GM19023 (cell line): ENCODE data around the gene NAA80.
"Not testable (repeated sequence)": the region's sequence is repeated elsewhere in the genome, so short reads cannot be mapped to it uniquely, and the experiment has no call there.

Experiments
- ATAC-seq: cut with Tn5 transposase; IDR thresholded peaks from one replicate; pipeline ENCODE4 v1.9.1; 2021; ENCODE audit warnings: mild to moderate bottlenecking, moderate library complexity; ENCODE audit not compliant: unreplicated experiment

NAA80 gene

DNA sequence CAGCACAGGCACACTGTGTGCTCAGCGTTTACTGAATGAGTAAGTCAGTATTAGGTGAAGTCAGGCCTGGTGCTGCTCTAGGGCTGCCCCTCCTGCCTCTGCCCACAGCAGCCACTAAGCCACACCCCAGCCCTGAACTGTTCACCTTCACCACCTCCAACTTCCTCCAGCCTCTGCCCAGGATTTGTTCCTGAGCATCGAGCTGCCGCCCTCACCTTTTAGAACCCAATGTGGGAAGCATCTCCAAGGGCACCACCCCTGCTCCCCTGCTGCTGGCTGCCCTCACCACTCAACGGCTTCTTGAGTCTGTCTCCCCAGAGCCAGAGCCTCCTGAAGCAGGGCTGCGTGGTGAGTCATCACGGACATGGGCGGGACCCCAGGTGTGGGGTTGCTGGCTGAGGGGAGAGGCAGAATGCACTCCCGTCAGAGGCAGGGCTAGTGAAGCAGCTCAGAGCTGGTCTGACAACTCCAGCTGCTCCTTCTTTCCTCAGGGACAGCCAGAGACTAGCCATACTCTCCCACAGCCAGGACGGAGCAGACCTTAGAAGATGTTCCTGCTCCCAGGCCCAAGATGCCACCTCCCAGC is 17.5 kb upstream of the NAA80 start:
- no peak for ATAC-seq

DNA sequence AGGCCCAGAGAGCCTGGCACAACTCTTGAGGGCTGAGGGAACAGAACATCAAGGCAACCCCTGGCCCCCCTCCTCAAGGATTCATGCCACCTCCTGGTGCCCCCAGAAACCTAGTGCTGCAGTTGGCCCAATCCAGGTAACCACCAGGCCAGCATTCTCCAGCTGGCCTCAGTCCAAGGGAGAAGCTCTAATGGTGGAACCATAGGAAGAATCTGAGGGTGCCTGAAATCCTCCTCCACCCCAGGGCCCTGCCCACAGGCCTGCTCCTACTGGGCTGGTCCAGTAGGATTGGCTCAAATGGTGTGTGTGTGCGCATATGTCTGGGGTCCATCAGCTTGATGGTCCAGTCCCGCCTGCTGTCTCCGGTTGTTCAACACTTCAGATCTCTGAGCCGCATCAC is 15.6 kb upstream of the NAA80 start:
- ATAC-seq: no peak

DNA sequence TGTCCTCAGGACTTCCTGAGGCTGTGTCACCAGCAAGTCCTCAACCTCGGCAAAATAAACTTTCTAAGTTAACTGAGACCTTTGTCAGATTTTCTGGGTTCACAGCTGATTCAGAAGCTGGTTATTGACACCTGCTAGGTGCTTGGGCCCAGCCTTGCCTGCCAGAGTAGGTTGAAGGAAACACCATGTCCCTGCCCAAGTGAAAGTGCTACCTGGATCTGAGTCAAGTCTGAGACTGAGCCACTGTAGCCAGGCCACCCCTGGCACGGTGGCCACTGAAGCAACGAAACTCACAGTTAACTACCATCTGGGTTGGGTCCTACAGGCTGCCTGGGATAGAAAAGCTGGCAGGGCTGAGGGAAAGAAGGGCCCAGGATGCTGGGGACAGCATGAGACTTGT is 15.1 kb upstream of the NAA80 start:
- ATAC-seq: no peak

DNA sequence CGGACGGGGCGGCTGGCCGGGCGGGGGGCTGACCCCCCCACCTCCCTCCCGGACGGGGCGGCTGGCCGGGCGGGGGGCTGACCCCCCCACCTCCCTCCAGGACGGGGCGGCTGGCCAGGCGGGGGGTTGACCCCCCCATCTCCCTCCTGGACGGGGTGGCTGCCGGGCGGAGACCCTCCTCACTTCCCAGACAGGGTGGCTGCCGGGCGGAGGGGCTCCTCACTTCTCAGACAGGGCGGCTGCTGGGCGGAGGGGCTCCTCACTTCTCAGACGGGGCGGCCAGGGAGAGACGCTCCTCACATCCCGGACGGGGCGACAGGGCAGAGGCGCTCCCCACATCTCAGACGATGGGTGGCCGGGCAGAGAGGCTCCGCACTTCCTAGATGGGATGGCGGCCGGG is 12.8 kb upstream of the NAA80 start:
- not testable (repeated sequence) for ATAC-seq

DNA sequence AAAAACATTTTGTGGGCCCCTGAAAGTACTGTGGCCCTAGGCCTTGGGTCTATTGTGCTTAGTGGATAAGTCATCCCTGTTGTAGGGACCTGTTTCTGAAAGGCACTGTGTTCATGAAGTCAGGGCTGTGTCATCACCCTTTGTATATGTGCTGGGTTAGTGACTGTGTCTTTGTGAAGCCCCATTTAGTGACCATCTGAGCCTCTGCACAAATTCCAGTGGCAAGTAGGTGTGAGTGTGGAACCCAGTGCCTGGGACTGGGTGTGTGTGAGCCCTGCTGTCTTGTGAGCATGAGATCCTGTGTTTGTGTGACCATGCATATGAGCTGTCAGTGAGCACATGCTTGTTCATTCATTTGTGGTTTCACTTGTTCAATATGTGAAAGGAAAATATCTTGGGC is 5.4 kb upstream of the NAA80 start:
- no peak for ATAC-seq

DNA sequence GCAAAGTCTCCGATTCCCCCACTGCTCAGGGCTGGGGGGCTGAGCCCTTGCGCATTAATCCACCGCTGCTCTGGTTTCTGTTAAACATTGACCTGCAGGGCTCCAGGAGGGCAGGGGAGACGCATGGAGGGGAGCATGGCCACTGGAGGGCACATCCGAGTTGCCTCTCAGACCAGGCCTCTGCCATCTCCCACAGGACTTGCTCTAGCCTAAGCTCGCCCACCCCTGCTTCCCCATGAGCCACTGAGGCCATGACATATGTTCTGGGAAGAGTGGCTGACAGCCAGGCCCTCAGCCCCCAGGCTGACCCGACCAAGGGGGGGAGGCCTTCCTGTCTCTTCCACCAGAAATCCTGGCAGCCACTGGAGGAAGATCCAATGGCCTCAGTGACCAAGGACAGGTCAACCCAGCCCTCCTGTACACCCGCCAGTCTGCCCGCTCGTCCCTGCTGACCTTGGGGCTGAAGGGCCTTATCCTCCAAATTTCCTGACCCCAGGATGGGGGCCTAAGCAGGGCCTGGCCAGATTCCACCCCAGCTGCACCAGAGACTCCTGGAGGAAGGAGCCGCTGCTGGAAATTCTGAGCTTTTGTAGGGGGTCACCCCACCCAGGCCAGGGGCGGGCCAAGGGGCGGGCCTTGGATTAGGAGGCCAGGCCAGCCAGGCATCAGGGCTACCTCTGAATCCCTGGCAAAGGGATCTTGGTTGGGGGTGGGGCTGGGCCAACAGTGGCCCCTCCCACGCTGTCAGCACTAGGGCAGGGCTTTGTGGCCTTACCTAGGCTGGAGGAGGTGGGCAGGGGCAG is 4.0 kb upstream of the NAA80 start, which contains the start of gene HYAL1:
HYAL1 (minus strand) TSS at position 562 of the 803 bp plus-strand sequence. CDS start 618 bp downstream, outside the sequence.
- no peak for ATAC-seq

DNA sequence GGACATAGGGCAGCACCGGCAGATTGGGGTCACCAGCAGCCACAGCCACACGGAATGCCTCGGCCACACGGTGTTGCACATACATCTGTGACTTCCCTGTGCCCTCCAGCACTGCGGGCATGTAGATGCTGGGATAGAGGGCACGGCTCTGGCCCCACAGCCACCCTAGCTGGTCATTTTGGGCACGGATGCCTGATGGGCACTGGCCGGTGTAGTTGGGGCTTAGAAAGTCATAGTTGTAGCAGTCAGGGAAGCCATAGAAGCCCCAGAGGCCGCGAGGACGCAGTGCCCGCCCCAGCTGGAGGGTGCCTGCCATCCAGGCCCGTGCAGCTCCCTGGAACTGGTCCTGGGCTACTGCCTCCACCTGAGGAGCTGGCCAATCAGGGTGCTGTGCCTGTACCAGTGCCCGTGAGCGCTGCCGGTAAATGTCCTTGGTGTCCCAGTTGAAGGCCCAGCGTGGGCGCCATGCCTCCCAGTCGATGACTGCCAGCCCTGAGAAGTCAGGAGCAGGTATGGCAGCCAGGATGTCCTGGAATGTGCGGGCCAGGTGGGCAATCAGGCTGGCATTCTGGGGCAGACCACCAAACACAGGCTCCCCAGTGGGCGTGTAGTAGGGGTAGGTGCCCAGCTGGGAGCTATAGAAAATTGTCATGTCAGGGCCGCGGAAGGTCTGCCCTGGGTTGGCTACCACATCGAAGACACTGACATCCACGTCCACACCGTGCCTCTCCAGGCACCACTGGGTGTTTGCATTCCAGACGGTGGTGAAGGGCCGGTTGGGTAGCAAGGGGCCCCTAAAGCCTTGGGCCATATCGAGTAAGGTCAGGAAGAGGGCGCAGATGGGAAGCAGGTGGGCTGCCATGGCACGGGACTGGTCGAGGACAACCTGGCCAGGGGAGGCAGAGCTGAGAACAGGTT is 3.1 kb upstream of the NAA80 start:
- ATAC-seq: no peak

DNA sequence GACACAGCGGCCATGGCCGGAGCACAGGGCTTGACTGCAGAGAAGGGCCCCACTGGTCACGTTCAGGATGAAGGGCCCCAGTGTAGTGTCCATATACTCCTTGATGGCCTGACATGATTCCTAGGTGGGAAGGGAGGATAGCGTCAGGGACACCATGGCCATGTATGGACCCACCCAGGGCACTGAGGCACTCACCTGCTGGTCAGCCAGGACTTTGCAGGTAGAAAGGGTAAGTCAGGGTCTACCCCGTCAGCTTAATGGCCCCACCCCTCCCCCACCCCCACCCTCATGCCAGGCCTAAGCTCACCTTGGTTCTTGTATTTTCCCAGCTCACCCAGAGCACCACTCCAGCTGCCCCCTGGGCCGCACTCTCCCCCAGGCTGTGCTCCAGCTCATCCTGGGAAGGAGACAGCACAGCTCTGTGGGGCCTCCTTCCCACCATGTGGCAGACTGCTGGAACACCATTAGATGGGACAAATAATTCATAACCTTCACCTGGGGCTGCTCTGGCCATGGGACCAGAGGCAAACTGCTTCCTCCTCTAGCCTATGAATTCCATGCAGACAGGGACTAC is 1.6 kb upstream of the NAA80 start:
- ATAC-seq: no peak

DNA sequence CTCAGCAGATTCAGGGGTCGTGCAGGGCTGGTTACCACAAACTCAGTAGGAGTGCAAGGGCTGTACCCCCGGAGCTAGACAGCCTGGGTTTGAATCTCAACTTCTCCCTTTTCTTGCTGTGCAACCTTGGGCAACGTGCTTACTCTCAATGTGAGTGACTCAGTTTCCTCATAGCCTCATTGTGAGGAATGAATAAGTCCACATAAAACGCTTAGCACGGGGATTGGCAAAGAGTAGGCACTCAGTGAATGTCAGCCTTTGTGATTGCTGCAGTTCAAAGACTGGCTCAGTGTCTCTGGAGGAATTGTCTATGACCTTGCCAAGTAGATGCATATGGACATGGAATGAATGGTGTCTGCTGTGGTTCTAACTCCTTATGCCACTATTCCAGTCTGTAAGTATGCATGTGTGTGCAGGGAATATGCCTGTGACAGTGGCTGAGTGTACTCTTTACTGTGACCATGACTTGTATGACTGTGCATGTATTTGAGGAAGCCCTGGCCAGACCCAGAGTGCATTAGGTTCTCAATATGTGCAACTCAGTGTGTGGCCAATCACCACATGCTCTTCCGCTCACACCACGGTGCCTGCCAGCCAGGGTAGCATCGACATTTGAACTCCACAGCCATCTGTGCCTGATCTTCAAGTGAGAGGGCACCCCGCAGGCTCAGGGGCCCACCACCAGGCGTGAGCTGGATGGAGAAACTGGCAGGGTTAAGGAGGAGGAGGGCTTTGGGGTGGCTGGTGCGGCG is 900 bp upstream of the NAA80 start:
- no peak for ATAC-seq

DNA sequence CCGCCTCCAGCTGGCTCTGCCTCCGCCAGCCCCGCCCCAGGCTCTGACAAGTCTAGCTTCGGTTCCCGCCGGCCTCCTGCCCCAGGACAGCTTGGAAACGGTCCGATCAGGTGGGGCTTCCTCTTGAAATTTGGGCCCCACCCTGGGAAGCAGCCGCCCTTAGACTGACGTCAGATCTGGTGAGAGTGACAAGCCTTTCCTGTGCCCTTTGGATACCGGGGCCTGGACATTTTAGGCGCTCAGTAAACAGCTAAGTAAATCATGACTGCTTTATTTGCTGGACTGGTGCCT is 378 bp upstream of the NAA80 start:
- ATAC-seq: no peak

DNA sequence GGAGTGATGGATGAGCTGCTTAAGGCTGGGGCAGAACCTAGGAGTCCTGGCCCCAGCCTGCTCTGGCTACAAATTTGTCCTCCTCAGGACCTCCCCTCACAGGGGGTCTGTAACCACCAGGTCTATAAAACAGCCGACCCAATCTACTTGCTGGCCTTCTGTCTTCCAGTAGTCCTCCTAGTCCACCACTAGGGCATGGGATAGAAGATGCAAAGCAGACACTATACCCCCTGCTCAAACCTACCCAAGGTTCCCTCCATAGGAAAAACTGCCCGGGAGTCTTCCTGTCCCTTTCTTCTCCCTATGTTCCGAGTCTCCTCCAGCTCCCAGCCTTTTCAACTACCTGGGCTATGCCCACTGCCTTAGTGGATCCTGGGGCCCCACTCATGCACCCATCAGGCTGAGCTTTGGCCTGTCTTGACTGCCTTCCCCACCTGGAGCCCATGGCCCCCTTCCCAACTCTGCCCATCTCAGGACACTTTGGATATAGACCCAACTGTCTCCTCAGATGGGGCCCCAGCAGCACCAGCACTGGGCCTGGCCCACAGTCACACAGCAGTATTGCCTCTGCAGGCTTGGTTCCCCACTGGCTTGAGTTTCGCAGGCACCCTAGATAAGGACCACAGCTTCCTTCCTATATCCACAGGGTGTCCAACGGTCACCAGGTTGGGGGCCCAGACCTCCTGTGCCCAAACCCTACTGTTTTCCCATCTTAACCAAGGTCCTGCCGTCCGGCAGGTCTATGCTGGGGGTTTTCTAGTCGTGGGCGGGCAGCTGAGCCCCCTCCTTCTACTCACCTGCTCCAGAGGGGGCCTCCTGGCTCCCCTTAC is 1.1 kb downstream of the NAA80 start:
- no peak for ATAC-seq

DNA sequence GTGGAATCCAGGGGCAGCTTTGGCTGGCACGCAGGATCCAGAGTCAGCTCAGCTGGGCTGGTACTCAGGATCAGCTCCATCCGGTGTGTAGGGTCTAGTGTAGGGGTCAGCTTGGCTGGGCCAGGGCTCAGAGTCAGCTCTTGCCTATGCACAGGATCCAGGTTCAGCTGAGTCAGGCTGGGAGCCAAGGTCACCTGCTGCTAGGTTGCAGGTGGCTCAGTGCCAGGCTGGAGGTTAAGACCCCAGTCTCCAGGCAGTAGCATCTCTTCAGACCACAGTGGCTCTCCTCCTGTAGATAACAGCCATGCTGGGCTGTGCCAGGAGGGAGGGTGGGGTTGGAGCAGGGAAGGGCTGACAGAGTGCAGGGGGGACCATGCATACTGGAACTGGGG is 1.8 kb downstream of the NAA80 start:
- ATAC-seq: no peak

DNA sequence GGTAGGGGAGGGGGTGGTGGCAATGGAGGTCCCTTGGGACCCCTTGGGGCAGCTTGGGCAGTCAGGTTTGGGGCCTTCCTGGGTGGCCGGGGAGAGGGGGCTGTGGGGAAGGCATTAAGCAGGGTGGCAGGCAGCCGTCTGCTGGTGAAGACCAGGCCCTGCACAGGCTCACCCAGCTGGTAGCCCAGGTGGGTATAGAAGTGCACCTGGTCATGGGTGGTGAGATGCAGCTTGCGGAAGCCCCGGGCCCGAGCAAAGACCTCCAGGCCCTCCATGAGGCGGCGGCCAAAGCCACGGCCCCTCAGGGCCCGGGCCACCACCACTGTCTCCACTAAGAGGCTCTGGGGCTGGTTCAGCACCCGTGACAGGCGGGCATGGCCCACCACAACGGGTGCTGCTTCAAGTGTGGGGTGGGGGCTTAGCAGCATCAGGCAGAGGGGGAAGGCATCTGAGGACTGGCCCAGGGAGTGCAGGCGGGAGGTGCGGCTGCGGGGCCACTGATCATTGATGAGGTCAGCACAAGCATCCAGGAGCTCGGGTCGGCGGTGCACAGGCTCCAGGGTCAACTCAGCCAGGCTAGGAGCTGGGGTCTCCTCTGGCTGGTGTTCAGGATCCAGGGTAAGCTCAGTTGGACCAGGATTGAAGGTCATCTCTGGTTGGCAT is 2.4 kb downstream of the NAA80 start:
- ATAC-seq: no peak

DNA sequence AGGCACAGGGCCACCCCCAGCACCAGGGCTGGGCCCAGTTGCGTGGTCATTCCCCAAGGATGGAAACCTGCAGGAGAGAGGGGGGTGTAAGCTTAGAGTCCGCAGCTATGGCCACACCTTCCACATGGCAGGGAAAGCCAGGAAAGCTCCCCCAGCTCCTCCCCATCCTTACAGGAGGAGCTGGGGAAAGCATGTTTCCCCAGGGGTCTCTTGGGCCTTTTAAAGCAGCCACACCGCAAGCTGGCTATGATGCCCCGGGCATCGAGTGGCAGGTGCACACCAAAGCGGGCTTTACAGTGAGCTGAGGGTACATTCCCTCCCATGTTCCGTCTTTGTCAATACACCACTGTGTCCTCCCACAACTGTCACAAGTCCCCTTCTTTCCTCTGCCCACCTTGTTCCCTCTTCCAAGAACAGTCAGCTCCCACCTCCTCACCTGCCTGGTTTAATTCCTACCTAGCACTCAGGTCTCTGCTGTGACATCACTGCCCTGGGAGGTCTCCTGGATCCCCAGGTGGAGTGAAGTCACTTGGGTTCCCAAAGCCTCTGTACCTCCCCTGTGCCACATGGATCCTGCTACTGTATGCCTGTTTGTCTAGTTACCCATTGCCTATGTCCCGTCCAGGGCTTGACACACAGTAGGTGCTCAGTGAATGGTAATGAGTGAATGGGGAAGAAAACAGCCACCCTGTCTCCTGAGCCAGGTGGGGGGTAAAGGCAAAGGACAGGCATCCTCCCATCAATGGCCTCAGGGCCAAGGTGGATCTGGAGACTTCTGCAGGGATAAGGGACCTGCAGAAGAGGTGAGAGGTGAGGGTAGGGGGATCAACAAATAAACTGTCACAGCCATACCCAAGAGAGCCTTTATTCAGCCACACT is 3.4 kb downstream of the NAA80 start:
- ATAC-seq: no peak

DNA sequence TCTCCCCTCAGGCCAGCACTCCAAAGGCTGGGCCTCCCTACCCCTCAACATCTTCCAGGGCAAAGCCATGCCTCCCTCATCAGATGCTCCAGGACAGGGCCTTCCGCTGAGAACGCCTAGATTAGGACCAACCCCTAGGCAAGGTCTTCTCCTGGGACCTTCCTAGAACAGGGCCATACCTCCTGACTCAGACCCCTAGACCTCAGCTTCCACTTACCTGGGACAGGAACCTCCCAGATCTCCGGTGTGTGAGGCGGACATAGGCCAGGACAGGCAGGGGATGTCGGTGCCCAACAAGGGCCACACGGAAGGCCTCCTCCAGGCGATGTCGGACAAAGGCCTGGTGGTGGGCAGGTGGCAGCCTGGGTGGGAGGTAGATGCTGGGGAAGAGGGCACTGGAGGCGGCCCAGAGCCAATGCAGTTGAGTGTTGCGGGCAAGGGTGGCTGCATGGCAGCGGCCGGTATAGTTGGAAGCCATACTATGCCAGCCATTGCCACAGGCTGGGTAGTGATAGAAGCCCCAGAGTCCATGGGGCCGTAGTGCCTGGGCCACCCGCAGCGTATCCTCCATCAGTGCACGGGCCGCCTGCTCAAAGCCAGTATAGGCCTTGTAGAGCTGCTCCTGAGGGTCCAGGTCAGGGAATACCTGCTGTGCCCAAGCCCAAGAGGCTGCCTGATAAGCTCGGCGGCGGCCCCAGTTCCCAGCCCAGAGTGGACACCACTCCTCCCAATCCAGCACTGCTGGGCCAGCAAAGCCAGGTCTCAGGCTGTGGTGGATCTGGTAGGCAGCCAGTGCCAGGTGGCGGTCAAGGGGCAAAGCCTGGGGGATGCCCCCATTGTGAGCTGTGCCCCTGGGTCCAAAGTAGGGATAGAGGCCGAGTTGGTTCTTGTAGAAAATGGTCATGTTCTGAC is 4.5 kb downstream of the NAA80 start:
- ATAC-seq: no peak

DNA sequence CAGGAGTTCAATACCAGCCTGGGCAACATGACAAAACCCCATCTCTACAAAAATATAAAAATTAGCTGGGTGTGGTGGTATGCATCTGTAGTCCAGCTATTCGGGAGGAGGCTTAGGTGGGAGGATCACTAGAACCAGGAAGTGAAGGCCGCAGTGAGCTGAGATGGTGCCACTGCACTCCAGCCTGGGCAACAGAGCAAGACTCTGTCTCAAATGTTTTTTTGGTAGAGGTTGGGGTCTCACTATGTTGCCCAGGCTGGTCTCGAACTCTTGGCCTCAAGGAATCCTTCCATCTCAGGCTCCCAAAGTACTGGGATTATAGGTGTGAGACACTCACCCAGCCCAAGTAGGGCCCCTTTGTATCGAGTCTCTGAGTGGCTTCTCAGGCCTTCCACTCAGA is 5.1 kb downstream of the NAA80 start:
- ATAC-seq: no peak

DNA sequence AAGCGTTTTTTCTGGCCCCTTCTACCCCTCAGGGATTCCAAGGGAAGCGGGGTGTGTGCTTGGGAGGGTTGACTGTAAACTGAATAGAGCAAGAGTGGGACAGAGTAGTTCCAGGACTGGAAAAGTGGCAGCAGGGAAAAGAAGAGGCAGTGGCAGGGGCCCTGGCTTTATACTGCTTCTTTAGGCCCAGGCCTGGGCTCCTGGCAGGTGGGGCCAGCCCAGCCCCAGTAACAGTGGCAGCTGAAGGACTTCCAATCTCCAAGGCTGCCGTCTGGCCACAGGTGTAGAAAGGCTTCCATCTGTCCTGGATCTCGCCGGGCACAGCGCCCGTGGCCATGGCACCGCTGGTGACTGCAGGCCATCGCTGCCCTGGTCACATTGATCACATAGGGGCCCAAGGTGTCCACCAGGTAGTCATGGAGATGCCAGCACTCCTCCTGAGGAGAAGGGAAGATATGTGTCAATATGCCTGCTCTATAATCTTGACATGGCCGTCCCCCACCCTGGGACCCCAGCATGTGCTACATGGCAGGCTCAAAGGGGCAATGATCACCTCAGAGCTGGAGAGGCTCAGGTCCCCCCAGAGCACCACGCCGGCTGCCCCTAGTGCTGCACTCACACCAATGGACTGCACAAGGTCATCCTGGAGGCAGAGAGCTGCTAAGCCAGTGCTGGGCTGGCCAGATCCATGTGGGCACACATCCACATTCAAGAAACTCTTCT is 6.0 kb downstream of the NAA80 start:
- no peak for ATAC-seq
